Body of pancreas (tissue), 4 donors: ENCODE data around the gene KIFC3. TPM values are rescaled to one million over a fixed set of nuclear protein-coding genes. Genes with fewer than 3 reads are reported as not detected.

Experiments
- ATAC-seq: fragments of 150-250 bp; one replicate; pipeline ENCODE4 v1.9.1; 2016
- DNase-seq, 4 donors: peaks; one replicate each; pipeline ENCODE4 v3.0.0-alpha.2; 2019
- H3K27ac ChIP-seq, 4 donors: fragments of 200-600 bp; sonication (generic); 1 replicate in 3 of 4; 2 replicates in 1 of 4; pipeline versions ENCODE4 v1.5.1 to v1.6.1; 2016 to 2019; ENCODE audit warnings: mild to moderate bottlenecking in 1 of 4, mixed read lengths in 1 of 4, moderate library complexity in 1 of 4
- H3K27me3 ChIP-seq, 2 donors: fragments of 200-600 bp; sonication (generic); one replicate each; pipeline ENCODE4 v1.6.0; 2016; ENCODE audit warnings: mild to moderate bottlenecking in 1 of 2
- H3K36me3 ChIP-seq, 2 donors: fragments of 200-600 bp; sonication (generic); replicated peaks in 1 of 2; 2 replicates each; pipeline ENCODE4 v1.5.1; 2016; ENCODE audit warnings: low read depth in 2 of 2; ENCODE audit not compliant: insufficient read depth in 1 of 2
- H3K4me1 ChIP-seq: fragments of 200-600 bp; sonication (generic); one replicate; pipeline ENCODE4 v1.6.0; 2016
- H3K4me3 ChIP-seq, 2 donors: fragments of 200-600 bp; sonication (generic); 1 replicate in 1 of 2; 2 replicates in 1 of 2; pipeline ENCODE4 v1.5.1; 2016 to 2019
- H3K9me3 ChIP-seq, 3 donors: fragments of 200-600 bp; sonication (generic); 1 replicate in 2 of 3; 2 replicates in 1 of 3; pipeline ENCODE4 v1.5.1; 2016
- POLR2A ChIP-seq, 3 donors: fragments of 450-650 bp; IDR thresholded peaks; one replicate each; pipeline ENCODE4 v1.6.1; 2016; ENCODE audit warnings: antibody characterized with exemption in 3 of 3, mild to moderate bottlenecking in 2 of 3
- WGBS, 2 donors: methylation state at CpG; one replicate each; pipeline ENCODE4 v1.1.5; 2017; 5-methylcytosine and 5-hydroxymethylcytosine counted together
- intact Hi-C: fragments of 100-400 bp; cut with DNase I; formaldehyde crosslinking; loops from one replicate; pipeline ENCODE4 v1.15.1; 2023
- total RNA-seq, 2 donors: library from RNA; depleted of rRNA; stranded (reverse); fragments of >200 nt; gene quantifications; one replicate each; pipeline ENCODE4 v1.1.0, GENCODE V29; 2016
- TF ChIP-seq, protein P1 (sequence below), 7 experiments: fragments of 450-650 bp in 4 of 7; fragments of 200-600 bp in 3 of 7; sonication (generic) in 3 of 7; IDR thresholded peaks; one replicate each; pipeline ENCODE4 v1.5.1; 2016 to 2019; ENCODE audit warnings: antibody characterized with exemption in 7 of 7

KIFC3 gene
- total RNA-seq, 2 donors from 2014 or later, result 120 to 205 TPM

DNA sequence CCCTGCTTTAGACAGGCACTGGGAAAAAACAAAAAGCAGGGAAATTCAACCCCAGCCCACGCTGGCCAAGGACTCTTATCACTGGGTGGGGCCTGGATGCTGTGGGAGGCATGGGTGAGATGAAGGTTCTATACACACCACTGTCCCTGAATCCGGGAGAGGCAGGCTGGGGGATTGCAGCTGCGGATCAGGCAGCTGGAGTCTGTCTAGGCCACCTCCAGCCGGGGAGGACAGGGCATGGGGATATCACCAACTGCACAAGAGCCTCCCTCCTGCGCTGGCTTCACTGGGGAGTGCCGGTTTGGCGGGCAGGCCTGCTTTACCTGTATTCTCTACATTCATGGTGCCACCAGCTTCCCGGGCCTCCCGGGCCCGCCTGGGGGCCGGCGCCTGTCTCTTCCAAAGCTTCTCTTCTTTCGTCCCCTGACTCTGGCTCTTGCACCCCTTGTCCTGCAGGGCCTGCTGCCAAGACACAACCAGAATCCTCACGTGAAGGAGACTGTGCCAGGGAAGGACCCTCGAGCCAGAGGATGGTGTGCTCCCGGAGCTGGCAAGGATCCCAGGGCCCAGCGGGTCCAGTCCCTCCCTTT, 13.9 kb downstream of the KIFC3 start:
- WGBS, 2 donors, result 67 to 80% methylated on average over 8 to 16 of the region's 17 CpGs
- DNase-seq, result no peak
- H3K4me3 ChIP-seq, result no peak overlapping the region
- no peaks in the 10 kb centered on the region for H3K27me3 ChIP-seq
- H3K27ac ChIP-seq, result no peak overlapping the region
- intact Hi-C loops, result no loop called here
- TF ChIP-seq, protein P1, sequence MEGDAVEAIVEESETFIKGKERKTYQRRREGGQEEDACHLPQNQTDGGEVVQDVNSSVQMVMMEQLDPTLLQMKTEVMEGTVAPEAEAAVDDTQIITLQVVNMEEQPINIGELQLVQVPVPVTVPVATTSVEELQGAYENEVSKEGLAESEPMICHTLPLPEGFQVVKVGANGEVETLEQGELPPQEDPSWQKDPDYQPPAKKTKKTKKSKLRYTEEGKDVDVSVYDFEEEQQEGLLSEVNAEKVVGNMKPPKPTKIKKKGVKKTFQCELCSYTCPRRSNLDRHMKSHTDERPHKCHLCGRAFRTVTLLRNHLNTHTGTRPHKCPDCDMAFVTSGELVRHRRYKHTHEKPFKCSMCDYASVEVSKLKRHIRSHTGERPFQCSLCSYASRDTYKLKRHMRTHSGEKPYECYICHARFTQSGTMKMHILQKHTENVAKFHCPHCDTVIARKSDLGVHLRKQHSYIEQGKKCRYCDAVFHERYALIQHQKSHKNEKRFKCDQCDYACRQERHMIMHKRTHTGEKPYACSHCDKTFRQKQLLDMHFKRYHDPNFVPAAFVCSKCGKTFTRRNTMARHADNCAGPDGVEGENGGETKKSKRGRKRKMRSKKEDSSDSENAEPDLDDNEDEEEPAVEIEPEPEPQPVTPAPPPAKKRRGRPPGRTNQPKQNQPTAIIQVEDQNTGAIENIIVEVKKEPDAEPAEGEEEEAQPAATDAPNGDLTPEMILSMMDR (IDR thresholded peaks at IDR 0.05), result no peak
- no peak for TF ChIP-seq POLR2A (IDR thresholded peaks at IDR 0.05)
- peaks cover 0 to 8% of the 10 kb centered on the region in 2 donors for H3K36me3 ChIP-seq
- peaks cover 26% of the 10 kb centered on the region for H3K4me1 ChIP-seq
- ATAC-seq, result no peak
- H3K9me3 ChIP-seq, result no peaks in the 10 kb centered on the region

DNA sequence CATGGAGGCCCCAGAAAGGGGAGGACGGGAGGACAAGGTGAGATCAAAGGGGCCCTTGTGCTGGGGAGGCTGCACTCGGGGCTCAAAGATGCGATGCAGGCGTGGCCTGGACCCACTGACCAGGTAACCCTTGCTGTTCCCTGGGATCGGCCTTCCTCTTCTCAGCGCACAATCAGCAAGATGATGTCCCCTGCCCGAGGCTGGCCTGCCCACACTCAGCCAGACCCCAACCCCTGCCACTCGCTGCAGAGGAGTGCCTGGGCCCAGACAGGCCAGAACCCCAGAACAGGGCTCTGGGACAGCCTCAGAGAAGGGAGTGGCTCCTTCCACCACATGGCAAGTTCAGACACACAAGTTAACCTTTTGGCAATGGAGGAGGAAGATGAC, 14.8 kb downstream of the KIFC3 start:
- Histone ChIP-seq H3K4me3 (no peak overlapping the region), H3K27me3 (no peaks in the 10 kb centered on the region), H3K36me3 (peaks cover 0 to 8% of the 10 kb centered on the region in 2 donors), H3K9me3 (no peaks in the 10 kb centered on the region), H3K4me1 (peaks cover 27% of the 10 kb centered on the region), H3K27ac (peak overlapping the region in 1 of 4 donors; percentile 35)
- TF ChIP-seq, protein P1 (IDR thresholded peaks at IDR 0.05), result no peak
- TF ChIP-seq POLR2A (IDR thresholded peaks at IDR 0.05), result no peak
- 65 to 78% methylated on average over 4 to 8 of the region's 8 CpGs for WGBS, 2 donors
- intact Hi-C loops, result no loop called here
- ATAC-seq (no peak), DNase-seq (no peak)

DNA sequence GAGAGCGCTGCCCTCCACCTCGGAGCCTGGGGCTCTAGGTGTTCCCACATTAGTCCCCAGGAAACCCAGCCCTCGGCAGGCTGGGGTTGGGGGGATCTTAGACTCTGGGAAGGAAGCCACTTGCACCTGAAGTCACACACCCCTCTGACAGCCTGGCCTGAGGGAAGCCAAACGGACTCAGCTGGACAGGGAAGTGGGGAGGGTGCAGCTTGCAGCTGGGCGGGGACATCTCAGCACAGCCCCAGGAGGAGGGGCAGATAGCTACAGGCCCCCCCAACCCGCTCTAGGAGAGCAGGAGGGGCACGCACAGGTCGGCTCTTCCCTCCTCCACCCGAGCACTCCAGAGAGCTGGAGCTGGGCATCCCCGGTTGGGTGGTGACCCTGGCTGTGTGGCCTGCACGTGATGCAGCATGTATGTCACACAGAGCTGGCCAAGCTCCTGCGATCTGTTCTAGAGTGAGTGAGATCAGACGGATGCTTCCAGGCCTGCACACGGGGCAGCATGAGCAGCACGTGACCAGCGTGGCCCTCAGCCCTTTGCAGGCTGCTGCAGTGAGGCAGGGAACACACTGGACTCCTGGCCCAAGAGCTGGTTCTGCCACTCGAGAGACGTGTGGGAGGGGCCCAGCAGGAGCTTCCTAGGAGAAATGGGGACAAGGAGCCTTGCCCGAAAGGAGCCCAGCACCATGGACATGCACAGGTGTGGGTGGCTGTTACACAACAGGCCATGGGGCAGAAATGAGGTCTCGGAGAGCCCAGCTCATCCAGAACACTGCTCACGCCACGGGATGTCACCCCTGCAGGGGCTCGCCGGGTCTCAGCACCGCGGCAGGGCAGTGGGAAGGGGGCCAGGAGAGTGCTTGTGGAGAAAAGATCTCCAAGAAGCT, 15.4 kb downstream of the KIFC3 start:
- Histone ChIP-seq H3K4me1 (peaks cover 29% of the 10 kb centered on the region), H3K9me3 (no peaks in the 10 kb centered on the region), H3K27ac (peak overlapping the region in 1 of 4 donors; percentile 35), H3K36me3 (peaks cover 0 to 8% of the 10 kb centered on the region in 2 donors), H3K27me3 (no peaks in the 10 kb centered on the region), H3K4me3 (no peak overlapping the region)
- 69 to 72% methylated on average over 9 to 26 of the region's 26 CpGs for WGBS, 2 donors
- intact Hi-C loops, result no loop called here
- TF ChIP-seq, protein P1 (IDR thresholded peaks at IDR 0.05), result no peak
- no peak for TF ChIP-seq POLR2A (IDR thresholded peaks at IDR 0.05)
- ATAC-seq, result peak; percentile 47
- DNase-seq, result peak in 1 of 4 donors; percentile 71

DNA sequence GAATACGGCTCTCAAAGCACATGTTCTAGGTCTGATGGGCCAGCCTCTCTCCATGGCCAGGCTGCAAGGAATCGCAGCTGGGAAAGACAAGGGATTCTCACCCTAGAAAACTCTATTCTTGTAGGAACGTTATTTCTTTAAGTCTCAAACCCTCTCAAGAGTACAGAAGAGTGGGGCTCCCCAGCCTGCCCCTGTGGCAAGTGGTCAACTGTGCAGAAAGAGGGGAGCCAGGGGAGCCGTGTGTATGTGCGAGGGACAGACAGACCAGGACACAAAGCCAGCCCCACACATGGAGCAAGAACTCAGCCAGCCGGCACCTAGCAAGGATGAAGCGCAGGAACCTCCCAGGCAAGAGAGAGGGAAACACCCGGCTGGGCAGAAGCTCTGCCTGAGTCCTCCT, 16.4 kb downstream of the KIFC3 start:
- Histone ChIP-seq H3K4me3 (no peak overlapping the region), H3K4me1 (peaks cover 29% of the 10 kb centered on the region), H3K27ac (peak overlapping the region in 1 of 4 donors; percentile 35), H3K36me3 (peaks cover 0 to 7% of the 10 kb centered on the region in 2 donors), H3K27me3 (no peaks in the 10 kb centered on the region), H3K9me3 (no peaks in the 10 kb centered on the region)
- DNase-seq (no peak), ATAC-seq (no peak)
- TF ChIP-seq, protein P1 (IDR thresholded peaks at IDR 0.05), result no peak
- TF ChIP-seq POLR2A (IDR thresholded peaks at IDR 0.05), result no peak
- 90 to 92% methylated on average over 7 to 8 of the region's 8 CpGs for WGBS, 2 donors
- intact Hi-C loops, result no loop called here
